WI38 (cell line): ENCODE results near the gene ZNF652.

Experiments used
- H3K4me3 ChIP-seq: 2 replicates; pipeline ENCODE4 v1.5.1; 2011; ENCODE audit warnings: low read depth, mild to moderate bottlenecking, control low read depth, low read length
- TF ChIP-seq, protein P1 (sequence below): IDR thresholded peaks from 2 replicates; pipeline ENCODE4 v1.5.1; 2012; ENCODE audit warnings: low read depth, mild to moderate bottlenecking, control low read depth, low read length

Gene ZNF652

DNA sequence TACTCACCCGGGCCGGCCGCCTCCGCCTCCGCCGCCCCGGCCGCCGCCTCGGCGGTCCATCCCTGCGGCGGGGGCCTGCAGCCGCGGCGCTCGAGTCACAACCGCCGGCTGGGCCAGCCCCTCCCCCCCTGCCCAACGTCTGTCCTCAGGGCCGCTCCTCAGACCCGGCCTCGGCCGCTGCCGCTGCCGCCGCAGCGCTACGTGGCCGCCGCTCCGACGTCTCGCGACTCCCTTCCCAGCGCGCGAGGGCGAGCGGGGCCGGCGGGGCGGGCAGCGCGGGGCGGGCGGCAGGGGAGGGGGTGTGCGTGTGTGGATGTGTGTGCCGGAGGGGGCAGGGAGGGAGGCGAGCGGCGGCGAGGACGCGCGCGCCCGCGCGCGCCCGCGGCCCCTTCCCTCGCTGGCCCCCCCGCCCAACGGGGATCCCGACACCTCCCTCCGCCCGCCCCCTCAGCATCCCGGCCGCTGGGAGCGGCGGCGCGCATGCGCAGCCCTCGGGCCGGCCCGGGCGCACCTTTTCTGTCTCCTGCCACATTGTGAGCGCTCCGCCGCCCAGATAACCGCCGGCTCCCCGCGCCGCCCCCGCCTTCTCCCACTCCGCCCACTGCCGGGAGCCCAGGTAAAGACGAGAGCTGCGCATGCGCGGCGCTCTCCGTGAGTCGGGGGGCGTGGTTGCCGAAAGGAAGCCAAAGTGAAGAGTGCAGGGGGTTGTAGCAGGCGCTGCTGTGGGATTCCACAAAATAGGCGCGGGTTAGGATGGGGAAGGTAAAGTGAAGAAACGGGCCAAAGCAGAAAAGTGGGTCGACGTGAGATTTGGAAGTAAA, at the start of gene ZNF652:
ZNF652 (minus strand) TSS at position 349 of the 821 bp plus-strand sequence. CDS start 44,525 bp downstream, outside the sequence.
- peak within 1 kb of the TSS; percentile 94 for H3K4me3 ChIP-seq
- TF ChIP-seq, protein P1, sequence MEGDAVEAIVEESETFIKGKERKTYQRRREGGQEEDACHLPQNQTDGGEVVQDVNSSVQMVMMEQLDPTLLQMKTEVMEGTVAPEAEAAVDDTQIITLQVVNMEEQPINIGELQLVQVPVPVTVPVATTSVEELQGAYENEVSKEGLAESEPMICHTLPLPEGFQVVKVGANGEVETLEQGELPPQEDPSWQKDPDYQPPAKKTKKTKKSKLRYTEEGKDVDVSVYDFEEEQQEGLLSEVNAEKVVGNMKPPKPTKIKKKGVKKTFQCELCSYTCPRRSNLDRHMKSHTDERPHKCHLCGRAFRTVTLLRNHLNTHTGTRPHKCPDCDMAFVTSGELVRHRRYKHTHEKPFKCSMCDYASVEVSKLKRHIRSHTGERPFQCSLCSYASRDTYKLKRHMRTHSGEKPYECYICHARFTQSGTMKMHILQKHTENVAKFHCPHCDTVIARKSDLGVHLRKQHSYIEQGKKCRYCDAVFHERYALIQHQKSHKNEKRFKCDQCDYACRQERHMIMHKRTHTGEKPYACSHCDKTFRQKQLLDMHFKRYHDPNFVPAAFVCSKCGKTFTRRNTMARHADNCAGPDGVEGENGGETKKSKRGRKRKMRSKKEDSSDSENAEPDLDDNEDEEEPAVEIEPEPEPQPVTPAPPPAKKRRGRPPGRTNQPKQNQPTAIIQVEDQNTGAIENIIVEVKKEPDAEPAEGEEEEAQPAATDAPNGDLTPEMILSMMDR = no peak

DNA sequence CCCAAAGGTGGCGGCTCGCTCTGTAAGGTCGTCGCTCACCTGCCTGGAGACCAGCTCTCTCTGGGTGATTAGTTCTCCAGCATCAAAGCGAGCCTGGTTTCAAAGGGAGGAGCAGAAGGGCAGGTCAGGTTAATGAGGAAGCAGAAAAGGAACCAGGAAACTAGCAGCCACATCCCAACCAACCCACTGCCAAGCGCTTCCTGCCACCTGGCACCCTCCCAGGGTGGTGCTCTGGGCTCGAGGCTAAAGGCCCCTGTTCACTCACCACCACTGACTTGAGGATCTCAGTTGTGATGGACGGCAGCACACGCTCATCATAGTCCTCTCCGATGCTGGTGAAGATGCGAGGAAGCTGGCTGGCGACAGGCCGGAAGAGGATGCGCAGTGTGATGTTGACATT, 47.0 kb upstream of the ZNF652 start:
- TF ChIP-seq, protein P1 = no peak
- no peak overlapping the region for H3K4me3 ChIP-seq

DNA sequence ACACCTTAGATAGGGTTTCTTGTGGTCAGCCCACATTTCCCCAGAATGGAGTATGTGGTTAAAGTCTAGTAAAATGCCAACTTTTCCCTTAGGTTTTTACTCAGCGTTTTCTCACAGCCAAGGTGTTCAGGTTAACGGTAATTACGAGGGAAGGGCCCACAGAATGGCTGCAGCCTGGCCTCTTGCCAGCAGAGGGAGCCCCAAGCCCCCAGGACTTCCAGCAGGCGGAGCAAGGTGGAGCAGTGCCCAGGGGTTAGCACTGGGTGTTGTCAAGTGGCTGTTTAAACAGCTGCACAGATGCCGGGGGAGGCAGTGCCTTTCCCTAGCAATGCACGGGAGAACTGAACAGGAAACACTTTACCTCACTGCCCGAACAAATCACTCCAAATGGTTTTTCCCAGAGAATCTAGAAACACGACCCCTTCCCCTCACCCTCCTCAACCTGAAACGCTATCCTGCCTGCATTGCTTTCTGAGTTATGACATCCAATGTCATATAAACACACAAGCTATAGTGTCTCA, 46.0 kb upstream of the ZNF652 start:
- TF ChIP-seq, protein P1 = peak; percentile 69
- H3K4me3 ChIP-seq = no peak overlapping the region

DNA sequence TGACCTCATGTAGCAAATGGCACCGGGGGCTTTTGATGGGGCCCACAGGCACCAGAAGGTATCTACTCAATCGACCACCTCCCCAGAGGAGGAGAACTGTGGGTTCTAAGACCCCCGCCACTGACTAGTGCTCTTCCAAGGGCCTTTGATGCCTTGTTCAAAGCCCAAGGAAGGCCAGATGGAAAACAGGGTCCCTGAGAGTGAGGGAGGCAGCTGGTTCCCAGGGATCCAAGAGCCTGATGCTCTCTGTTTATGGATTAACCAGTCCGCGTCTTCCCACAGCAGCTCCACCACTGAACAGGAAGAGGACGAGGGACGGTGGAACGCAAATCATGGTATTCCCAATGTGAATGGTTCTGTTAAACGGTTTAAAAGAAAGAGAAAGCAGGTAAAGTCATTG, 45.0 kb upstream of the ZNF652 start:
- TF ChIP-seq, protein P1 = no peak

DNA sequence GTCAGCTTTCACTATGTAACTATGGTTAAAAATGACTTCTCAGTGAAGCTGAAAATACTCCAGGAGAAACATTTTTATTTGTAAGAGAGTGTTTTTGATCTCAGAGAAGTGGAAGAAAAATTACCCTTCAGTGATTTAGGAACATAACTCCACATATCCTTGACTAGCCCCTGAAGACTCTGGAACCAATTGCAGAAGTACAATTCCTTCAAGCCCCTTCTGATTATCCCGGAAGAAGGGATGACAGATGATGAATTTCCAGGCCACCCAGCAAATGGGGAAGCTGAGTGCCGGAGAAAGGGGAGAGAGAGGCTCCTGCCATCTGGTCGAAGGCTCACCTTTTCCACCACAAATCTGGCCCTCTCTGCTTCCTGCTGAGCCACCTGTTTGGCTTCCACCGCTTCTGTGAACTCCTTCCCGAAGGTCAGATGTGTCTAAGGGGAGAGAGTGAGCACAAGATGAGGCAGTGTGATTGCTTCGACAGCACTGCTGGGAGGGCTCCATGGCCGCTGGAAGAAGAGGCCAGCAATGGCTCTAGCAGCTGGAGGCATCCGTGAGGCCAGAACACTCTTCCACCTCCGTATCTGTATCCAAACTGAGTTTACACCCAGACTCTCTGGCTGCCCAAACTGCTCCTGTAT, 44.5 kb upstream of the ZNF652 start:
- TF ChIP-seq, protein P1 = no peak
- no peak overlapping the region for H3K4me3 ChIP-seq

More for the DNA sequence above, 45.0 kb upstream of the ZNF652 start:
- H3K4me3 ChIP-seq = no peak overlapping the region

DNA sequence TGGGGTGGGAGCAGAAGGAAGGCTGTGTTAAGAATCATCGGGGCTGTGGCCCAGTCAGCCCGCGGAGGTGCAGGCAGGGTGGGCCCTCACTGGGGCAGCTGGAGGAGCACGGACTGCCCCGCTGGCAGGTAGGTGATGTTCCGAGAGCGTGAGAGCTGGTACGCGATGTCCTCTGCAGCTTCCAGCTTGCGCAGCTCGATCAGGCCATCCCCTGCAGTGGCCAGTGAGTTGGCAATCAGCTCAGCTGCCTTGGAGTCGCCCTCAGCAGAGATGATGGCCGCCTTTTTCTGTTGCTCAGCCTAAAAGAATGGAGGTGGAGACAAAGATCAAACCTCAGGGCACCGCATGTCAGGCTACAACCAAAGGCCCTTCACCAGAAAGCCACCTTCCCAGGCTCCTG, 42.9 kb upstream of the ZNF652 start:
- H3K4me3 ChIP-seq = no peak overlapping the region
- TF ChIP-seq, protein P1 = no peak

DNA sequence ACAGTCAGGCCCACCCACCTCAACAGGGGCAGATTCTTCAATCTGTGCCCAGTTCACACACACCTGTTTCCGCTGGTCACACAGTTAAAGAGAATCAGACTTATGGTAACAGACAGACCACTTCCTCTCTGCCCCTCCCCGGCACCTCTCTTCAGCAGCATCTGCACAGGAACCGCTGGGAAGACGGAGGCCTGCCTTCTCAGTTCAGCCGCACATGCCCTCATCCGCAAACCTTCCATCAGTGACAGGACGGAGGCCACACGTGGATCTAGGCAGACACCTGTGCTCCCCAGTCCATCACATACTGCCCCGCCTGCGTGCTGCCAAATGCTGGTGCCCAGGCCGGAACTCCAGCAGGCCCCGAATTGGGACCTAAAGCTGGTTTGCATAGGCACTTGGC, 42.3 kb upstream of the ZNF652 start:
- H3K4me3 ChIP-seq = no peak overlapping the region
- TF ChIP-seq, protein P1 = no peak
